HepG2 (cell line): ENCODE measurements around the gene COPS7A. TPM values are rescaled to one million over a fixed set of nuclear protein-coding genes. Genes with fewer than 3 reads are reported as not detected.

Source experiments
- ATAC-seq: fragments of 200-7000 bp; cut with Tn5 transposase; 3 replicates; pipeline ENCODE4 v1.9.1; 2020; ENCODE audit warnings: mild to moderate bottlenecking, moderate library complexity
- BruUV-seq: library from RNA; stranded (reverse); fragments of 400-500 nt; replicated peaks from 2 replicates; lab custom pipeline; 2021; lab: Mats Ljungman, UMichigan
- CTCF ChIA-PET: fragments of 300-600 bp; formaldehyde crosslinking; extraction: SDS; loops from one replicate; lab custom pipeline; 2021; ENCODE audit warnings: low total read pairs, inconsistent platforms, low intra/inter-chr PET ratio; lab: Yijun Ruan, JAX
- POLR2A ChIA-PET: fragments of 350-600 bp; sonication (Branson Sonifier 250); formaldehyde crosslinking; loops from one replicate; lab custom pipeline; 2020; ENCODE audit warnings: antibody characterized with exemption, inconsistent platforms; lab: Yijun Ruan, JAX
- DNase-seq: peaks from one replicate; pipeline ENCODE4 v3.0.0-alpha.2; 2015; ENCODE audit warnings: low spot score
- FAIRE-seq: peaks from 3 replicates; lab custom pipeline; 2011; peaks lifted over from hg19 to GRCh38; lab: Jason Lieb, UNC
- H2AFZ ChIP-seq: one replicate; pipeline ENCODE4 v1.6.1; 2011; ENCODE audit warnings: low read length, inconsistent platforms
- H3K27ac ChIP-seq: fragments of 300-600 bp; 3 replicates; pipeline ENCODE4 v1.8.0; 2011; ENCODE audit warnings: mixed run types, mild to moderate bottlenecking, mixed read lengths, low read length, inconsistent platforms; ENCODE audit not compliant: insufficient read depth; ENCODE audit errors: extremely low read length
- H3K27me3 ChIP-seq, 2 experiments: fragments of 200-600 bp in 1 of 2; 2 replicates in 1 of 2; 3 replicates in 1 of 2; pipeline versions ENCODE4 v1.6.0 to v1.8.0; 2011; ENCODE audit warnings: low read length in 2 of 2, mild to moderate bottlenecking in 2 of 2, moderate library complexity in 2 of 2, inconsistent platforms in 1 of 2; ENCODE audit not compliant: insufficient read depth in 2 of 2, control insufficient read depth in 1 of 2
- H3K36me3 ChIP-seq, 2 experiments: fragments of 200-600 bp in 1 of 2; replicated peaks in 1 of 2; 2 replicates in 1 of 2; 3 replicates in 1 of 2; pipeline versions ENCODE4 v1.5.1 to v1.8.0; 2011; ENCODE audit warnings: low read length in 2 of 2, inconsistent platforms in 1 of 2; ENCODE audit not compliant: insufficient read depth in 2 of 2, control insufficient read depth in 1 of 2
- H3K4me1 ChIP-seq: 2 replicates; pipeline ENCODE4 v1.5.1; 2012; ENCODE audit warnings: low read length, inconsistent platforms; ENCODE audit not compliant: insufficient read depth
- H3K4me2 ChIP-seq: 2 replicates; pipeline ENCODE4 v1.6.0; 2011; ENCODE audit warnings: low read depth, low read length, inconsistent platforms
- H3K4me3 ChIP-seq, 3 experiments: fragments of 200-600 bp in 1 of 3; sonication (generic), shearing (Covaris generic) in 1 of 3; replicated peaks in 1 of 3; 2 replicates each; pipeline ENCODE4 v1.5.1; 2011 to 2016; ENCODE audit warnings: low read length in 3 of 3, inconsistent platforms in 2 of 3, low read depth in 2 of 3, mild to moderate bottlenecking in 2 of 3, control low read depth in 1 of 3, mixed read lengths in 1 of 3; ENCODE audit not compliant: insufficient read depth in 1 of 3
- H3K79me2 ChIP-seq: one replicate; pipeline ENCODE4 v1.6.1; 2011; ENCODE audit warnings: low read length, inconsistent platforms; ENCODE audit not compliant: insufficient read depth
- H3K9ac ChIP-seq: 2 replicates; pipeline ENCODE4 v1.6.0; 2011; ENCODE audit warnings: mild to moderate bottlenecking, low read depth, low read length, inconsistent platforms; ENCODE audit not compliant: insufficient read depth
- H3K9me3 ChIP-seq: 2 replicates; pipeline ENCODE4 v1.5.1; 2012; ENCODE audit warnings: mild to moderate bottlenecking, low read length
- H4K20me1 ChIP-seq: 2 replicates; pipeline ENCODE4 v1.6.0; 2011; ENCODE audit warnings: inconsistent platforms, mild to moderate bottlenecking, low read length, moderate library complexity; ENCODE audit not compliant: insufficient read depth
- ARHGAP35 ChIP-seq: sonication (generic); formaldehyde crosslinking; IDR thresholded peaks from 2 replicates; pipeline ENCODE4 v1.9.0; 2022; ENCODE audit warnings: mild to moderate bottlenecking, inconsistent platforms, moderate library complexity, missing genetic modification reagents, borderline replicate concordance
- CEBPB ChIP-seq: IDR thresholded peaks from 2 replicates; pipeline ENCODE4 v1.6.1; 2011; ENCODE audit warnings: low read depth, low read length, improper control_type of control experiment, borderline replicate concordance
- GABPB1 ChIP-seq: IDR thresholded peaks from 2 replicates; pipeline ENCODE4 v1.6.1; 2016; ENCODE audit warnings: mild to moderate bottlenecking, missing genetic modification reagents, moderate library complexity, missing compliant biosample characterization
- HNRNPK ChIP-seq: fragments of 200-400 bp; formaldehyde crosslinking; IDR thresholded peaks from 2 replicates; pipeline ENCODE4 v1.6.1; 2018; ENCODE audit warnings: low read length, low read depth, moderate library complexity, mild to moderate bottlenecking; ENCODE audit not compliant: poor library complexity, severe bottlenecking
- IKZF4 ChIP-seq: sonication (generic); formaldehyde crosslinking; IDR thresholded peaks from 2 replicates; pipeline ENCODE4 v1.5.1; 2020; ENCODE audit warnings: borderline replicate concordance, mild to moderate bottlenecking, low read depth, missing genetic modification reagents; ENCODE audit errors: not compliant biosample characterization
- MAZ ChIP-seq, 2 experiments: sonication (generic) in 1 of 2; formaldehyde crosslinking in 1 of 2; IDR thresholded peaks; 2 replicates each; pipeline versions ENCODE4 v1.5.0 to v1.6.1; 2012 to 2020; ENCODE audit warnings: low read depth in 2 of 2, mild to moderate bottlenecking in 2 of 2, borderline replicate concordance in 1 of 2, improper control_type of control experiment in 1 of 2, low read length in 1 of 2, missing genetic modification reagents in 1 of 2, moderate library complexity in 1 of 2
- PCBP2 ChIP-seq: fragments of 200-400 bp; formaldehyde crosslinking; optimal IDR thresholded peaks from 2 replicates; pipeline ENCODE3; 2018; ENCODE audit warnings: low read length, low read depth; ENCODE audit not compliant: poor library complexity, severe bottlenecking
- TAF15 ChIP-seq: fragments of 200-400 bp; formaldehyde crosslinking; IDR thresholded peaks from one replicate; pipeline ENCODE4 v1.6.1; 2018; ENCODE audit warnings: mild to moderate bottlenecking, low read depth, low read length; ENCODE audit not compliant: poor library complexity, severe bottlenecking
- TOPORS ChIP-seq: sonication (generic); formaldehyde crosslinking; IDR thresholded peaks from 2 replicates; pipeline ENCODE4 v1.8.0; 2023; ENCODE audit warnings: mild to moderate bottlenecking, missing genetic modification reagents
- ZNF562 ChIP-seq: sonication (generic); formaldehyde crosslinking; IDR thresholded peaks from 2 replicates; pipeline ENCODE4 v1.8.0; 2022; ENCODE audit warnings: missing genetic modification reagents, borderline replicate concordance
- ZNF737 ChIP-seq: sonication (generic); formaldehyde crosslinking; IDR thresholded peaks from 2 replicates; pipeline ENCODE4 v1.5.0; 2020; ENCODE audit warnings: missing genetic modification reagents, mild to moderate bottlenecking, borderline replicate concordance
- ZNF773 ChIP-seq: sonication (generic); formaldehyde crosslinking; IDR thresholded peaks from 2 replicates; pipeline ENCODE4 v1.4.0; 2020; ENCODE audit warnings: missing genetic modification reagents, borderline replicate concordance
- WGBS: methylation state at CpG from one replicate; pipeline ENCODE4 v1.1.6; 2017; ENCODE audit warnings: low lambda C conversion rate; 5-methylcytosine and 5-hydroxymethylcytosine counted together
- in situ Hi-C: cut with HindIII; loops from 2 replicates; pipeline ENCODE4 v1.10.0; 2017; ENCODE audit warnings: low pct_unique_long_range_greater_than_20kb; ENCODE audit not compliant: extremely low pct_ligation_motif_present
- intact Hi-C: fragments of 100-400 bp; cut with micrococcal nuclease; formaldehyde crosslinking; loops from one replicate; pipeline ENCODE4 v1.10.0; 2022; ENCODE audit not compliant: unreplicated experiment
- polyA plus RNA-seq, 8 experiments: library from polyadenylated mRNA; depleted of rRNA in 3 of 8; stranded (reverse) in 7 of 8; unstranded in 1 of 8; fragments of >200 nt; fragmentation: Illumina TruSeq in 4 of 8; extraction: Trizol in 4 of 8; gene quantifications; 2 replicates each; pipeline versions ENCODE4 v1.2.1 to v1.2.3, GENCODE V29; 2011 to 2016; ENCODE audit warnings: low read depth in 4 of 8, missing spikeins in 1 of 8, mixed read lengths in 1 of 8; ENCODE audit not compliant: insufficient read depth in 1 of 8
- total RNA-seq, 5 experiments: library from RNA; depleted of rRNA; stranded (reverse); fragments of >200 nt; fragmentation: Illumina TruSeq; extraction: Trizol; gene quantifications; 2 replicates each; pipeline ENCODE4 v1.2.3, GENCODE V29; 2016; ENCODE audit warnings: low read depth in 1 of 5
- TF ChIP-seq, protein P1 (sequence below): IDR thresholded peaks from 2 replicates; pipeline ENCODE4 v1.6.1; 2016; ENCODE audit warnings: low read depth, borderline replicate concordance

COPS7A gene
- total and polyA plus RNA-seq, 2 of the 13 experiments (the other 11 are each of a cell fraction or from before 2014, with no cell fraction given): 40.0 to 73.6 TPM

DNA sequence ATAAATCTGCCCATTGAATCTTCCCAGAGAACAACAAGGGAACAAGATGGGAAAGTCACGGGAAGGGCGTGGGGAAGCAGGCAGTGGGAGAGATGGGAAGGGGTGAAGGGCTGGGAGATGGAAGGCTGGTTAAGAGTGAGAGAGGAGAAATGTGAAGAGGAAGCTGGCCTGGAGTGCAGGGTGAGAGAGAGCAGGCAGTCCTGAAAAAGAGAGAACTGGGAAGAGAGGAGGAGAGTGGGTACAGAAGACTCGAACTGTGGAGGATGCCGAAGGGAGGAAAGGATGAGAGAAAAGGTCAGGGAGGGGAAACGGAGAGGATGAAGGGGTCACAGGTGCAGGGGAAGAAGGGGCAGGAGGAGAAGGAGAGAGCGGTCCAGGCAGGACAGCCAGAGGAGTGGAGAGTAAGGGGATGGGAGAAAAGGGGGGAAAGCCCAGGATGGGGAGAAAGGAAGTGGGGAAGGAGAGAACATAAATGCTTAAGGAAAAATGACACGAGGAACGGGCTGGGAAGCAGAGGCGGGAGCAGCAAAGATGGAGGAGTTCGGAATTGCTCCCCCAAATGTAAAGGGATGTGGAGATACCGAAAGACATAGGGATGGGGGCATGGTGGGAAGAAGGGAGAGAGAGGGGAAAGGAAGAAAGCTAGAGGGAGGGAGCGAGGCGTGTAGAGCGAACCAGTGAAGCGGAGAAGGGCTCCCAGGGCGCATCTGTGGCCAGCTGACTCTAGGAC, 24.4 kb upstream of the COPS7A start:
- Histone ChIP-seq H3K9ac (no peak overlapping the region), H3K79me2 (no peaks in the 10 kb centered on the region), H2AFZ (no peak overlapping the region), H3K9me3 (no peaks in the 10 kb centered on the region), H4K20me1 (no peaks in the 10 kb centered on the region), H3K4me1 (peaks cover 28% of the 10 kb centered on the region), H3K27ac (no peak overlapping the region), H3K36me3 (no peaks in the 10 kb centered on the region), H3K4me2 (peak overlapping the region; percentile 69; the same call in 1 of the 2 replicates), H3K27me3 (peaks cover 9 to 65% of the 10 kb centered on the region in 2 experiments), H3K4me3 (peak overlapping the region in 1 of 3 experiments; percentile 74; a peak in 1 of 6 replicates)
- TF ChIP-seq PCBP2: peak; percentile 24
- TF ChIP-seq ARHGAP35: no peak
- no peak for TF ChIP-seq IKZF4
- POLR2A ChIA-PET: interaction anchor here (1.4 to 1.9 kb wide), 2 partner anchors 10 to 24 kb away, joined by 6 to 9 read pairs; partner anchors contain the start of genes COPS7A and ZNF384
- CTCF ChIA-PET: interaction anchor here (1.3 to 1.5 kb wide), 2 partner anchors 32 to 82 kb away, joined by 3 to 7 read pairs; no protein-coding TSS in a partner anchor
- intact Hi-C loops: loop anchor here (2.0 to 5.0 kb wide), 2 partner anchors 83 to 147 kb away; no protein-coding TSS in a partner anchor
- ATAC-seq (no peak), FAIRE-seq (no peak), DNase-seq (no peak)
- WGBS: 33% methylated on average over 16 of the region's 16 CpGs
- in situ Hi-C loops: loop anchor here (5.0 kb wide), 2 partner anchors 37 to 82 kb away; partner anchors contain the start of gene ING4
- BruUV-seq: no TSS peak

DNA sequence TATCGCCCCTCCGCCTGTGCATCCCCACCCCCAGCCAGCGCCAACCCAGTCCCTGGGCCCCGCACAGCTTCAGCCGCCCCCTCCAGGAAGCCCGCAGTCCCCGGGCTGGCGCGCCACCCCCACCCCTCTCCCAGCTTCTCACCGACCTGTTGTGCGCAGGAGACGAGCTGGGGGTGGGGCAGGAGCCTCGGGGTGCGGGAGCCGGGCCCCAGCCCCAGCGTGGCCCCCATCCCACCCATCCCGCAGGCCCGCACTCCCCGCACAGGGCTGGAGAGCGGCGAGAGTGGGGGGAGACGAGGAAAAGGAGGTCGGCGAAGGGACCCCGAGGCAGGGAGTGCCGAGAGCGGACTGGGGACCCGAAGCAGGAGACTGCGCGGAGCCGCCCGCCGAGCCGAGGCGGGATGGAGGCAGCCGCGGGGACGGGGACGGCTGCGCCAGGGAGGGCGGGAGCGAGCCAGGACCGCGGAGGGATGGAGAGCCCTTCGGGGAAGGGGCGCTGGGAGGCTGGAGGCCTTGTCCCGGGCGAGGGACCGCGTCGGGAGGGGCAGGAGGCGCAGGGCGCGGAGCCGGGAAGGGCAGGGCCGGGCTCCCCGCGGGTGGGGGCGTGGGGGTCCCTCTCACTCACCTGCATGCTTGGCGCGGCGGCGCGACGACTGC, 23.7 kb upstream of the COPS7A start:
- DNase-seq (no peak), FAIRE-seq (no peak), ATAC-seq (peak; percentile 42)
- Histone ChIP-seq H3K36me3 (no peaks in the 10 kb centered on the region), H2AFZ (no peak overlapping the region), H3K9me3 (no peaks in the 10 kb centered on the region), H4K20me1 (no peaks in the 10 kb centered on the region), H3K9ac (no peak overlapping the region), H3K4me3 (peak overlapping the region; percentile 40 to 74 (median 45); a peak in 5 of 6 replicates), H3K27me3 (peaks cover 6 to 68% of the 10 kb centered on the region in 2 experiments), H3K27ac (no peak overlapping the region), H3K79me2 (no peaks in the 10 kb centered on the region), H3K4me2 (peak overlapping the region; percentile 69), H3K4me1 (peaks cover 27% of the 10 kb centered on the region)
- no TSS peak for BruUV-seq
- in situ Hi-C loops: loop anchor here (5.0 kb wide), 2 partner anchors 38 to 83 kb away; partner anchors contain the start of gene ING4
- CTCF ChIA-PET: interaction anchor here (1.5 kb wide), 1 partner anchor 83 kb away, joined by 3 read pairs; no protein-coding TSS in a partner anchor
- intact Hi-C loops: loop anchor here (2.0 to 5.0 kb wide), 2 partner anchors 83 to 148 kb away; no protein-coding TSS in a partner anchor
- POLR2A ChIA-PET: interaction anchor here (1.4 kb wide), 1 partner anchor 11 kb away, joined by 6 read pairs; the partner anchor contains the start of gene ZNF384
- 6% methylated on average over 12 of the region's 65 CpGs for WGBS
- TF ChIP-seq GABPB1 (CRISPR knock-in tag) (peak; percentile 5; the same call in 1 of the 2 replicates), MAZ (IDR thresholded peaks at IDR 0.05; ENCODE audit: borderline replicate concordance, low read depth, low read length) (no peak), MAZ (CRISPR knock-in tag; IDR thresholded peaks at IDR 0.05; ENCODE audit: low read depth) (peak; percentile 12; the same call in 1 of the 2 replicates), ZNF773 (CRISPR knock-in tag) (no peak), TOPORS (CRISPR knock-in tag) (no peak), ZNF562 (CRISPR knock-in tag) (no peak), ZNF737 (CRISPR knock-in tag) (no peak), HNRNPK (peak; percentile 59), TAF15 (peak; percentile 68), CEBPB (no peak)
- TF ChIP-seq, protein P1, sequence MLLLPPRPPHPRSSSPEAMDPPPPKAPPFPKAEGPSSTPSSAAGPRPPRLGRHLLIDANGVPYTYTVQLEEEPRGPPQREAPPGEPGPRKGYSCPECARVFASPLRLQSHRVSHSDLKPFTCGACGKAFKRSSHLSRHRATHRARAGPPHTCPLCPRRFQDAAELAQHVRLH: no peak
